ENCODE measurements around the gene SASH1.
"Not testable (repeated sequence)": the region's sequence is repeated elsewhere in the genome, so short reads cannot be mapped to it uniquely, and the experiment has no call there.

SASH1 gene

DNA sequence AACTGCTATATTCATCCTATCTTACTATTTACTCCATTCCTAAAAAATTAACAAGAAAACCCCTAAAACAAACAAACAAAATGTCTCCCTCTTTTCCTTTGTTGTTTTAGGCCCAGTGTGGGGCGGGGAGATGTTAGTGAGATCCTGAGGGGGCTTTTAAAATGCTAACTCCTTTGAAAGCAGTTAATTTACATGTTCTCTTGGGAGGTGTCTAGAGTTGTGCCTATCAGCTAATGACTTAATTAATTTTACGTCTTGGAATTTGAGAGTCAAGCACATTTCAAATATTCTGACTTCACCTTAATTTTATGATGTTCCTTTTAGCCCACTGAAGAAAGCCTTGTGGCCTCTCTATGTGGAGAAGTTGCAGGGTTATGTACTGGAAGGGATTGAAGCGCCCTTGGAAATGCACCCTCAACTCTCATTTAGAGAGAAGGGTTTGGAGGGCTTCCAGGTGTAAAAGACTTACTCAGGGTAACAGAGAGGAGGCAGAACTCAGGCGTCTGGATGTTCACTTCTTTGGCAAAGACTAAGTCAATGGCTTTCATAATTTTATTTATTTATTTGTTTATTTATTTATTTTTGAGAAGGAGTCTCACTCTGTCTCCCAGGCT, 4.9 kb downstream of the SASH1 start:
- TF ChIP-seq, protein P1, sequence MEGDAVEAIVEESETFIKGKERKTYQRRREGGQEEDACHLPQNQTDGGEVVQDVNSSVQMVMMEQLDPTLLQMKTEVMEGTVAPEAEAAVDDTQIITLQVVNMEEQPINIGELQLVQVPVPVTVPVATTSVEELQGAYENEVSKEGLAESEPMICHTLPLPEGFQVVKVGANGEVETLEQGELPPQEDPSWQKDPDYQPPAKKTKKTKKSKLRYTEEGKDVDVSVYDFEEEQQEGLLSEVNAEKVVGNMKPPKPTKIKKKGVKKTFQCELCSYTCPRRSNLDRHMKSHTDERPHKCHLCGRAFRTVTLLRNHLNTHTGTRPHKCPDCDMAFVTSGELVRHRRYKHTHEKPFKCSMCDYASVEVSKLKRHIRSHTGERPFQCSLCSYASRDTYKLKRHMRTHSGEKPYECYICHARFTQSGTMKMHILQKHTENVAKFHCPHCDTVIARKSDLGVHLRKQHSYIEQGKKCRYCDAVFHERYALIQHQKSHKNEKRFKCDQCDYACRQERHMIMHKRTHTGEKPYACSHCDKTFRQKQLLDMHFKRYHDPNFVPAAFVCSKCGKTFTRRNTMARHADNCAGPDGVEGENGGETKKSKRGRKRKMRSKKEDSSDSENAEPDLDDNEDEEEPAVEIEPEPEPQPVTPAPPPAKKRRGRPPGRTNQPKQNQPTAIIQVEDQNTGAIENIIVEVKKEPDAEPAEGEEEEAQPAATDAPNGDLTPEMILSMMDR (conservative IDR thresholded peaks at IDR 0.05; ENCODE audit: low read depth, low read length), result no peak
- DNase-seq (ENCODE audit: low read depth), result no peak
- H3K4me3 ChIP-seq (ENCODE audit: low read depth, low read length), result no peak overlapping the region

DNA sequence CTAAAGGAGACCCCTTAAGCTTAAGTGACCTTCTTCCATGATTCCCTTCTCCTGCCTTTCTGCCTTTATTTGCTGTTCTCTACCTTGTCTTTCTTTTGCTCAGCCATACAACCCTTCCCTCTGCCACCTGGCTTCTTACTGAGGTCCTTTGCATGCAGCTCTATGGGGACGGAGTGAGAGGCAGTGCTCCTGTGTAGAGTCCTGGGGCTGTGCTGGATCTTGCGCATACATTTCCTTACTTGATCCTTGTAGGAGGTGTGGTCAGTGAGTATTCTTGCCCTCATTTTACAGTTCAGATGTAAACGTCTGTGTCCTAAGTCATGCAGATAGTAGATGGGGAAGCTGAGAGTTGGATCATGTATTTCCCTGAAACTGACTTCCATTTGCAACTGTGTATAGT, 5.7 kb downstream of the SASH1 start:
- H3K4me3 ChIP-seq (ENCODE audit: low read depth, low read length), result no peak overlapping the region
- DNase-seq (ENCODE audit: low read depth), result no peak
- TF ChIP-seq, protein P1 (conservative IDR thresholded peaks at IDR 0.05; ENCODE audit: low read depth, low read length), result no peak

DNA sequence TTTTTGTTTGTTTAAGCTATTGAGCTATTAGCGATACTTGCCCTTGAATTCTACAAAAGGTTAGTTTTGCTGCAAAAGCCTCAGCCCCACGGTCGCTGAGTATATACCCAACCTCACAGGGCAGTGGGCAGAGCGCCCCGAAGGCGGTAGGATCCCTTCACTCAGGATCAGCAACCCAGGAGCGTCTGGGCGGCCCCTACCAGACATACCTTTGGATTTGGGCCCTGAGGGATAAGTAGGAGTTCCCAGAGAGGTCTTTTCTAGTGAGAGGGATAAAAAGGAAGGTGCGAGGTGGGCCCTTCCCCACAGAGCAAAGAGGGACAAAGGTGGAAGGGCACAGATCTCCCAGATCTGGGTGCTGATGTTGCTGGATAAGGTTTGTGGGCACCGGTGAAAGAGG, 6.1 kb downstream of the SASH1 start:
- DNase-seq (ENCODE audit: low read depth), result no peak
- H3K4me3 ChIP-seq (ENCODE audit: low read depth, low read length), result no peak overlapping the region
- TF ChIP-seq, protein P1 (conservative IDR thresholded peaks at IDR 0.05; ENCODE audit: low read depth, low read length), result no peak

DNA sequence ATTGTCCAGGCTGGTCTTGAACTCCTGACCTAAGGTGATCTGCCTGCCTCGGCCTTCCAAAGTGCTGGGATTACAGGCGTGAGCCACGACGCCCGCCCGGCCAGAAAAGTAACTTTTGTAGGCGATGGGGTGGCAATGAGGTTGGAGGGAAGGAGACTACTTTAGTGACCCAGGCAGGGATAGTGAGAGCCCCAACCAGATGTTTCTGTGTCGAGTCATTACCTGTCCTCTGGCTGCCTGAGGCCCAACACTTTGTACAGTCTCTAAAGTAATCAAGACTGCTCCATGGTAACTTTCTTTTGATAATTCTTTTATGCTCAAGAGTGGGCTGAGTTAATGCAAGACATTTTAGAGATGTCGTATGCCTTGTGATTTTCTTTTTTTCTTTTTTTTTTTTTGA, 6.8 kb downstream of the SASH1 start:
- DNase-seq (ENCODE audit: low read depth), result no peak
- H3K4me3 ChIP-seq (ENCODE audit: low read depth, low read length), result no peak overlapping the region
- TF ChIP-seq, protein P1 (conservative IDR thresholded peaks at IDR 0.05; ENCODE audit: low read depth, low read length), result no peak

DNA sequence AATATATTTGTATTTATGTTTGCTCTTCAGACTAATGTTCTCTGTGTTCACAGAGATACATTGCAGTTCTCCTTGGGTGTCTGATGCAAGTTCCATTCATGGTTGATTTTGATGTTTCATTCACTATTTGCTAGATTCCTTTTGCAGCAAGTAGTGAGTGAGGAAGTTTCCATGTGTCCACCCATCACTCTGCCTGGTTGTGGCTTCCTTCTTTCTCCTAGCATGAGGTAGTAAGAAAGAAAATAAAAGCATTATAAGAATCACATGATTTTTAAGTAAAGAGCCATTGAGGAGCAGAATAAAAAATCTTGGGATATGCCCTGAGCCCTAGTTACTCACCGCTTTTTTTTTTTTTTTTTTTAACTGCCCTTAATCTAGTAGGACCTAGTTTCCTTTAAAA, 8.7 kb downstream of the SASH1 start:
- DNase-seq (ENCODE audit: low read depth), result no peak
- no peak overlapping the region for H3K4me3 ChIP-seq (ENCODE audit: low read depth, low read length)
- TF ChIP-seq, protein P1 (conservative IDR thresholded peaks at IDR 0.05; ENCODE audit: low read depth, low read length), result no peak

DNA sequence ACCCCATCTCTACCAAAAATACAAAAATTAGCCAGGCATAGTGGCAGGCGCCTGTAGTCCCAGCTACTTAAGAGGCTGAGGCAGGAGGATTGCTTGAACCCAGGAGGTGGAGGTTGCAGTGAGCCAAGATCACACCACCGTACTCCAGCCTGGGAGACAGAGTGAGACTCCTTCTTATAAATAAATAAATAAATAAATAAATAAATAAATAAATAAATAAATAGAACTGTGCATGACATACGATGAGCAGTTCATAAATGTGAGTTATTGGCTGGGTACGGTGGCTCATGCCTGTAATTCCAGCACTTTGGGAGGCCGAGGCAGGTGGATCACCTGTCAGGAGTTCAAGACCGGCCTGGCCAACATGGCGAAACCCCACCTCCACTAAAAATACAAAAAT, 9.8 kb downstream of the SASH1 start:
- not testable (repeated sequence) for H3K4me3 ChIP-seq (ENCODE audit: low read depth, low read length); DNase-seq (ENCODE audit: low read depth)

DNA sequence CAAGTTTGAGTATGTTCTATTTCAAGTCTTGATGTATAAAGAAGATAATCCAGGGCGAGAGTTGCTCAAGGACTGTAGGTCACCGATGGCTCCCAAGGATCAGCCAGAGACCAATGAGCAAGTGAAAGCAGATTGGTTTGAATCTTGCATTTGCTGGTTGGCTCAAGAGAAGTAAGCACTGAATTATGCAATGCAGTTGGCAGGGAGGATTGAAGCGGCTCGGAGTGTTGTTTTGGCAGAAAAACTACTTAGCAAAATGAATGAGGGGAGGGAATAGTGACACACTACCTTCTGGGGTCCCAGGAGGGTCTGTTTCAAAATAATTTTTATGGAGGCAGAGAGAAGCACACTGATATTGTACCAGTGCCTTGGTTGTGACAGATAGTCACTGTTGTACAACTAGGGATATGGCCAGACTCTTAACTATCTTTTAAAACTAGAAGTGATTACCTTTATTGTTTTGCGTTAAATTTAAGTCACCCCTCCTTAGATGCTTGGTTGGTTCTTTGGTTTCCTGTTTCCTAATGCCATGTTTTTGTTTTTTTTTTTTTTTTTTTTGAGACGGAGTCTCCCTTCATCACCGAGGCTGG, 15.7 kb downstream of the SASH1 start:
- H3K4me3 ChIP-seq (ENCODE audit: low read depth, low read length), result no peak overlapping the region
- DNase-seq (ENCODE audit: low read depth), result peak; percentile 63
- TF ChIP-seq, protein P1 (conservative IDR thresholded peaks at IDR 0.05; ENCODE audit: low read depth, low read length), result no peak
